Measurements from ENCODE around the gene KLRC3.

- TF ChIP-seq CTCF (IDR thresholded peaks at IDR 0.05; ENCODE audit: borderline replicate concordance, extremely low read depth, low read length, poor library complexity, severe bottlenecking) (no peak), EZH2 (IDR thresholded peaks at IDR 0.05; ENCODE audit: borderline replicate concordance, low read depth, low read length, severe bottlenecking) (no peak)
Measured at GRCh38 chr12:10453156-10453555, 32.8 kb upstream of the KLRC3 start, which contains the start of gene KLRC1.
